Fibroblast of pulmonary artery (primary cell): ENCODE data around the gene POP7.
"Not testable (repeated sequence)": the region's sequence is repeated elsewhere in the genome, so short reads cannot be mapped to it uniquely, and the experiment has no call there.

Experiments
- DNase-seq: peaks from one replicate; pipeline ENCODE4 v3.0.0-alpha.2; 2010; ENCODE audit warnings: low read depth
- H3K4me3 ChIP-seq: replicated peaks from 2 replicates; pipeline ENCODE4 v1.5.1; 2011; ENCODE audit warnings: low read depth, mild to moderate bottlenecking, control low read depth, low read length, moderate library complexity
- CTCF ChIP-seq: IDR thresholded peaks from 2 replicates; pipeline ENCODE4 v1.5.1; 2011; ENCODE audit warnings: mild to moderate bottlenecking, control low read depth, low read length, inconsistent platforms; ENCODE audit errors: missing control alignments

Gene POP7

GRCh38 chr7:100694098-100694745 is 11.7 kb upstream of the POP7 start, which contains the start of gene GIGYF1:
Gene GIGYF1 (minus strand): TSS chr7:100694250. CDS start chr7:100688238, 6,012 bp downstream.
- peak within 1 kb of the TSS; percentile 79 for H3K4me3 ChIP-seq
- no peak for TF ChIP-seq CTCF
- DNase-seq, result peak; percentile 61

GRCh38 chr7:100696123-100696521 is 9.8 kb upstream of the POP7 start:
- H3K4me3 ChIP-seq, result no peak overlapping the region
- no peak for TF ChIP-seq CTCF
- DNase-seq, result no peak

- no peak overlapping the region for H3K4me3 ChIP-seq
- no peak for DNase-seq
- TF ChIP-seq CTCF, result no peak
Measured at GRCh38 chr7:100699018-100699417, 6.9 kb upstream of the POP7 start.

- H3K4me3 ChIP-seq, DNase-seq: not testable (repeated sequence)
Measured at GRCh38 chr7:100701089-100701488, 4.8 kb upstream of the POP7 start.

GRCh38 chr7:100705320-100705752 is 585 bp upstream of the POP7 start:
- peak overlapping the region; percentile 91 for H3K4me3 ChIP-seq
- peak; percentile 90 for TF ChIP-seq CTCF
- peak; percentile 71 for DNase-seq

- no peak for TF ChIP-seq CTCF
- DNase-seq, result no peak
- peak overlapping the region; percentile 91 for H3K4me3 ChIP-seq
Measured at GRCh38 chr7:100706672-100707311, 871 bp downstream of the POP7 start.

- DNase-seq, result no peak
- H3K4me3 ChIP-seq, result no peak overlapping the region
- no peak for TF ChIP-seq CTCF
Measured at GRCh38 chr7:100708395-100708794, 2.5 kb downstream of the POP7 start.
